NCI-H1694 (cell line): ENCODE measurements around the gene MAST3.
A peak's percentile ranks its signal among the peaks of the same experiment; 100 is the strongest.

Experiments used
- DNase-seq: peaks from one replicate; lab custom pipeline; 2025; lab: John Stamatoyannopoulos, UW

Gene MAST3

DNA sequence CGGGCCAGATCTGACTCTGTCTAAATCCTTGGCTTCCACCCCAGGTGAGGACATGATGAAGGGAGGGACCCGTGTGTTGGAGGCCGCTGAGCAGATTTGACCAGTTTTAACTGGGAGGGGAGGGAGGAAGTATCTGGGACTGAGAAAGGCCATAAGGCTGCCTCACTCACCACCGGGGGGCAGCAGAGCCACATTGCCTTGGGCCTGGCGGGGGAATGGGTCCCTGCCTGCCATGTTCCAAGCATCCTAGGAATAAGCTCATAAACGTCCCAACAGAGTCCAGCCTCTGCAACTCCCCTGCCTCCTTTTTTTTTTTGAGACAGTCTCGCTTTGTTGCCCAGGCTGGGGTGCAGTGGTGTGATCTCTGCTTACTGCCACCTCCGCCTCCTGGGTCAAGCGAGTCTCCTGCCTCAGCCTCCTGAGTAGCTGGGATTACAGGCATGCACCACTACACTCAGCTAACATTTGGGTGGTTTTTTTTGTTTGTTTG, 15.5 kb downstream of the MAST3 start:
- DNase-seq, result peak; percentile 73

DNA sequence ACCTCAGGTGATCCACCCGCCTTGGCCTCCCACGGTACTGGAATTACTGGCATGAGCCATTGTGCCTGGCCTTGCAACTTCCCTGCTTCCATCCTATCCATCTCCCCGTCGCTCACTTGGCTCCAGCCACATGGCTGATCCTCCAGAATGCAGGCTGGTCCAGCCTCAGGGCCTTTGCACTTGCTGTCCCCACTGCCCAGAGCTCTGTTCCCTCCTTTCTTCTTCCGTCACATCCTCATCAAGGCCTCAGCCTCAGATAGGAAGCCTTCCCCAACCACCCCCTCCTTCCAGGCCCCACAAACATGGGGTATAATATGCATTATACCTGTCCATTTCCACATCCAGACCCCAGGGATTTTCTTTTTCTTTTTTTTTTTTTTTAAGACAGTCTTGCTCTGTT, 16.2 kb downstream of the MAST3 start:
- DNase-seq, result no peak

DNA sequence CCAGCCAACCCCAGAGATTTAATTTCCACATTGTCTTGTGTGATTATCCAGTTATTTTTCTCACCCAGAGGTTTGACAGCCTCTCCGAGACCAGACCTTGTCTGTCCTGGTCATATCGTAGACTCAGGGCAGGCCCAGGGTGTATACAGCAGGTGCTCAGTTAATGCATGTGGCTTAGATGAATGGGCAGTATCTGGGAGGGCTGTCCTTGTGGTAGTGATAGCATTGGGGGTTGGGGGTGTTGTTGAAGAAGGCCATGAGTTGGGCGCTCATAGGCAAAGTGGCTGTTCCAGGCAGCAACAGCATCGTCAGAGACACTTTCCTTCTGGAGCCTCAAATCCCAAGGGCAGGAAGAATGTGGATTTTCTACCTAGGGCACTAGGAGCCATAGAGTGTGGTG, 16.9 kb downstream of the MAST3 start:
- DNase-seq, result no peak

DNA sequence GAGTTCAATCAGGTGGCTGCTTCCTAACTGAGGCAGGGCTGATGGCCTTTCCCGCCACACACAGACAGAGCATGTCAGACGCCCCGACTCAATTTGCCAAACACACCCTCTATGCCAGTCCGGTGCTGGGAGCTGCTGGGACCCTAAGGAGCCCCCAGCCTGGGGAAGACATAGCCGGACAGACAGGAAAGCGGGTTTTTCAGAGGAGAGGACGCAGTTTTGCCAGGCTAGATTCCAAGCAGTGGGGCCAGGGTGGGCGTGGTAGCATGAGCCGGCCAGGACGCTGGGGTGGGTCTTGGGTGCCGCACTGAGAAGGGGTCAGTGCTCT, 19.8 kb downstream of the MAST3 start:
- no peak for DNase-seq

DNA sequence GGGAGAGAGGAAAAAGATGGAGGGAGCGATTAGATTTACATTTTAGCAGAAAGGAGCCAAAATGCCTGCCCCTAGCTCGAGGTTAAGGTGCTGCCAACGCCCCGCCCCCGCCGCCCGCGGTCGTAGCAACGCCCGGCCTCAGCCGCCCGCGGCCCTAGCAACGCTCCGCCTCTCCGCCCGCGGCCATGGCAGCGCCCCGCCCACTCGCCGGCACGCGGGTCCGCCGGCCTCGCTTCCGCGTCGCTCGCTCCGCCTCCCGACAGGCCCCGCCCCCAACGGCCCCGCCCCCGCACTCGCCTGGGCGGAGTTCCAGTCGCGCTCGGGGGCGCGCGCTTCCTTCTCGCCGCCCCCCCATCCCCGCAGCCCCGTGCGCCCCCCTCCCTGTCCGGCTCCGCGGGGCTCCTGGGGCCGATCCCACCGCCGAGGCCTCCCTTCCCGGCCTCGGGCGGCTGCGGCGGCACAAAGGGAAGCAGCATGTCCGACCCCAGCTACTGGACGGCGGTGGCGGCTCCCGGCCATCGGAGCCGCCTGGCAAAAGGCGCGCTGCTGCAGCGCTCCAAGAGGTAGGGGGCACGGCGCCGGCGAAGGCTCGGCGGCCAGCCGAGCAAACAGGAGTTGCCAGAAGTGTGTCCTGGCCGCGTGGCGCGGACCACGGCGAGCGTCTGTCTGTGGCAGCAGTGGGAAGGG, 20.3 kb downstream of the MAST3 start:
- peak; percentile 70 for DNase-seq

DNA sequence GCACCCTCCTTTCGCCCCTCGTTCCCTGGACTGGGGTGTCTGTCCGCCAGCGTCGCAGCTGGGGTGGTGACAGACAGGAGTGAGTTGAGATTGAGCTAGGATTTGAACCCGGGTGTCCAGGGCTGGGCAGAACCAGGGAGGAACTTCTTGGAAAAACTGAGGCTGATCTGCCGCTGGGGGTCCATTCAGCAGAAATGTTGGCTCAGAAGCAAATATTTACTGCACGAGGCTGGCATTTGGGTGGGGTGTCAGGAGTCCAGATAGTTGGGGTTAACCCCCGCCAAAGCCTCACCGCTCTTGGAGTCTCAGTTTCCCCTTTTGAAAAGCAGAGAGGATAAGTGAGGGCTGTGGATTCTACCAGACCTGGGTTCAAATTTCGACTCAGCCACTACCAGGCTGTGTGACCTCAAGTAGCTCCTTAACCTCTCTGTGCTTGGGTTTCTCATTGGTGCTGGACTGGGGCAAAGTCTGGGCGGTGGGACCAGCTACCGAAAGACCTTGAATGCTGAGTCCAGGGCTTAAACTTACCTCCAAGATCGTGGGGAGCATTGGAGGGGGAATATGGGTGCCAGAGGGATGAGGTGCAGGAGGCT, 20.9 kb downstream of the MAST3 start:
- DNase-seq, result no peak

DNA sequence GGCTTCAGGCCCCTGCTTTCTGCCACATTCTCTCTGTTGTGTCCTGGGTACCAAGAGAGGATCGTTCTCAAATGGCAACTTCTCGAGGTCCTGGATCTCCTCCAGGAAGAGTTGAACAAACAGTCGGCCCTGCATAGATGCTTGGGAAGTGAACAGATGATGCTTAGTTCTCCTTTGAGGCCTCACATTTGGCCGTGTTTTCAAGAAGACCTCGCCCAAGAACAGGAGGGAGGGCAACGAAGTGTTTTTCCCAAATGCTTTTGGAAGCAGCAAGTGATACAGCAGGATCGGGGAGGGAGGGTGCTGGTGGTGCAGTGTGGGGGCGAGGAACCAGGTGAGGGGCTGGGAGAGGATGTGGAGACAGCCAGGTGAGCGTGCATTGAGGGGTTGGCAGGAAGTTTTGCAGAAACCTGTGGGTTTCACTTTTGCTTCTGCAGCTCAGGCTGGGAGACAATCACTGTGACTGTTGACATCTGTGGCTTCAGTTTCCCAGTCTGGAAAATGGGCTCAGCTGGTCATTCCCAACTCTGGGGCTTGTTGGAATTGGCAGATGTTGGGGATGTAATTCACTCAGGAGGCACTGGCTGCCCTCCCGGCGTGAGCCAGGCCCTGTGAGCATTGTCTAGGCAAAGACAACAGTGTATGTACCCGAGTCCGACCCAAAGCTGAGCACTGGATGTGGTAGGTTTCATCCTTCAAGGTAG, 21.6 kb downstream of the MAST3 start:
- DNase-seq, result no peak

DNA sequence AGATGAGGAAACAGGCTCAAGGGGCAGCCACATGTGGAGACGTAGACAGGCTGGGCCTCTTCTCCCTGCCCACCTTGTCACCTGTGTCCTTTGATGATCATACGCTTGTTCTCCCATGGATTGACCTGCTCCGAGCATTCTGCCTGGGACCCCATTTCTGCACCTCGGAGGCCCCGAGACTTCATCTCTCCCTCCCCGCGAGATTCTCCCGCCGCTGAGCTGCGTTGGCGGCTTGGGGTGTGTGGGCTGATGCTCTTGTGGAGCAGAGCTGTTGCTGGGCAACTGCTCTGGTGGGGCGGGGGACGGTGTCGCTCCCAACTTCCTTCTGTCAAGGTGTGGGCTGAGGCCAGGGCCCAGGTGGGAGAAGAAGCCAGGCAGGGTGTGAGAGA, 22.1 kb downstream of the MAST3 start:
- no peak for DNase-seq

DNA sequence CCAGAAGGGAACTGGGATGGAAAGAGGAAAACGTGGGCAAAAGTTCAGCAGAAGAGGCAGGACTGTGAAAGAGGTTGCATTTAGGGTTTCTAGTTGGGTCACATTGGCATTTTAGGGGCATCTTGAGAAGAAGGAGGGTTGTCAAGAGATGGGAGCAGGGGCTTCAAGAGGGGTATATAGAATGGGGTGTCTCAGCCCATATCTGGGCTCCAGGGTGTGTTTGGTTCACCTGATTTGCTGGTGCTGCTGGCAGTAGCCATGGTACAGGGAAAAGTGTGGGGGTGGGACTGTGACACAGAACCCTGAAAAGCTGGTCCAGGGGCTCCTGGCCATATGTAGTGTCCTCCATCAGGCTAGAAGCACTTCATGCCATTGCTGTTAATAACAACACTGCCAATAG, 22.5 kb downstream of the MAST3 start:
- no peak for DNase-seq

DNA sequence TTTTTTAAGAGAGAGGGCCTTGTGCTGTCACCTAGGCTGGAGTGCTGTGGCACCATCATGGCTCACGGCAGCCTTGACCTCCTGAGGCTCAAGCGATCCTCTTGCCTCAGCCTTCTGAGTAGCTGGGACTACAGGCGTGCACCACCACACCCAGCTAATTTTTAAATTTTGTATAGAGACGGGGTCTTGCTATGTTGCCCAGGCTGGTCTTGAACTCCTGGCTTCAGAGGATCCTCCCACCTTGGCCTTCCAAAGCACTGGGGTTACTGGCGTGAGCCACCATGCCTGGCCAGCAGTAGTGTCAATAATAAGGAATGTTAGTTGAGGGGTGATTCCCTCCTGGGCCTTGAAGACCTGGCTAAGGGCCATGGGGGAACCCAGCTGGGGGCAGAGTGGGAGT, 23.6 kb downstream of the MAST3 start:
- DNase-seq, result no peak

DNA sequence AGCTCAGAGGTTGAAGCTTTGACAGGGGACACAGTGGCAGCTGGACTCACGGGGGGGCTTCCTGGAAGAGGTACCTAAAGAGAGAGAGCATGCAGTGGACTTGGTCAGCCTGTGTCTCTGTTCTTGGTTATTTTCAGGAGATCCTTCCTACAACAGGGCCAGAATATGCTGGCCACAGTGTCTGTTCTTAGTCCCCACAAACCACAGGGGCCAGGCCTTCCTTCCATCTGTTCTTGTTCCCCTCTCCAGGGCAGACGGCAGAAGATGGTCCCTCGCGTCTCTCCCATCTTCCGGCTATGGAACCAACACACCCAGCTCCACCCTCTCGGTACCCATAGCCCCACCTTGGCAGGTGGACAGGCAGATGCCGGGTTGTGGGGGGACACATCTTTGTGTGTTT, 24.8 kb downstream of the MAST3 start:
- DNase-seq, result no peak

DNA sequence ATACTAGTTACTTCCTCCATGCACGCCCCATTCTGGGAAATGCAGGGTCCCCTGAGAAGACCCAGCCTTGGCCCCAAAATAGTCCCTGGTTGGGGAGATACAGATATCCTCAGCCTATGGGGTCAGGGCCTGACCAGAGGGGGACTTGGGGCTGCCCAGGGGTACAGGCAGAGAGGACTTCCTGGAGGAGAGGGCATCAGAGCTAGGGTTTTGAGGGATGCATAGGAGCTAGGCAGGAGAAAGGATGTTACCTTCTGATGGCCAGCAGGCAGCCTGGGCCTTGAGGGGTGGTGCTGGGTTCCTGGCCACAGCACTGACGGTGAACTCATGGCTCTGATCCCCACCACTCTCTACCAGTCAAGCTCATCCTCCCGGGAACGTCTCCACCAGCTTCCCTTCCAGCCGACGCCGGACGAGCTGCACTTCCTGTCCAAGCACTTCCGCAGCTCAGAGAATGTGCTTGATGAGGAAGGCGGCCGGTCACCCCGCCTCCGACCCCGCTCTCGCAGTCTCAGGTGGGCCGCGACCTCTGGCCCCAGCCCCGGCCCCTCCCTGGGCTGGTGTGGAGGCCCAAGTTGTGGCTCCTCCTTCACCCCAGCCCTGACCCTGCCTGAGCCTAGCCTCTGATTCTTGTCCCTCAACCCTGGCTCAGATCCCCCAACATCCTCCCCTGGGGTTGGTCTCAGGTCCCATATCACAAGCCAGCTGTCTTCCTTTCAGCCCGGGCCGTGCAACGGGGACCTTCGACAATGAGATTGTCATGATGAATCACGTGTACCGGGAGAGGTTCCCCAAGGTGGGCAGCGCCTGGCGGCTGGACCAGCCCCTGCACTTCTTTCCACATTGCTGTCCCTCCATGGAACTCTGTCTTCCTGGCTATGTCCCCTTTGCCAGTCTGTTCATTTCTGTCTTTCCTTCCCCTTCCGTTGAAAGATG, 25.6 kb downstream of the MAST3 start:
- DNase-seq, result no peak

DNA sequence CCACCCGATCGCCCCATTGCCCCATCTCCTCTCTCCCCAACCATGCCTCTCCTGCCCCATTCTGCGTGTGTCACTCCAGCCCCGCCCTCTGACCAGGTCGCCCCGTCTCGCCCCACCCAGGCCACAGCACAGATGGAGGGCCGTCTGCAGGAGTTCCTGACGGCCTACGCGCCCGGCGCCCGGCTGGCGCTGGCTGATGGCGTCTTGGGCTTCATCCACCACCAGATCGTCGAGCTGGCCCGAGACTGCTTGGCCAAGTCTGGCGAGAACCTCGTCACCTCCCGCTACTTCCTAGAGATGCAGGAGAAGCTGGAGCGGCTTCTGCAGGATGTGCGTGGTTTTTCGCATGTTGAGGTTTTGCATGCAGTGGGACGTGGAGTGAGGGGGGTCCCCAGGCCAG, 26.2 kb downstream of the MAST3 start:
- DNase-seq, result no peak

DNA sequence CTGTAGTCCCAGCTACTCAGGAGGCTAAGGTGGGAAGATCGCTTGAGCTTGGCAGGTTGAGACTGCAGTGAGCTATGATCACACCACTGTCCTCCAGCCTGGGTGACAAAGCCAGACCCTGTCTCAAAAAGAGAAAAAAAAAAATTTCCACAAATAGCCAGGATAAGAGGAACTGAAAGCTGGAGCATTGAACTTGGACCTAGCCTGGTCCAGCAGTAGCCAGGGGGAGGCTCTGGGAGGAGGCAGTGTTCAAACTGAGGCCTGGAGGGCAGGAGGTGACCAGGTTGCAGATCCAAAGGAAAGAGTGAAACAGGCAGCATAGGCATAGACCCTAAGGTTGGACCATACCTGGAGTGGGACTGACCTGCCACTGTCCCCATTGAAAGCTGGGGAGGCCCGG, 28.5 kb downstream of the MAST3 start:
- DNase-seq, result no peak

DNA sequence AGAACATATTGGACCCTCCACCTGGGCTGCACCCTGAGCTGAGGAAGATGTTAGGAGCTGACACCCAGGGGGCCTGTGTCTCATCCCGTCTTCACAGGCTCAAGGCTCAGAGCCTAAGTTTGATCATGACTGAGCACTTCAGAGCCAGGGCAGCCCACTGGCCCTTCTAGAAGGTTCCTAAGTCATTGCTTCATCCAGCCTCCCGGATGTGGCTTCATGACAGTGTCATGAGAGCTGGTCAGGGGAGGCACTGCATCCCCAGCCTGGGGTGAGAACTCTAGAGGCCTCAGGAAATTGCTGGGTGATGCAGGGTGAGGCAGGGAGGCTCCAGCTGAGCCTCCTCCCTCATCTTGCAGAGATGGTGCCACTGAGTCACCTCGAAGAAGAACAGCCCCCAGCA, 30.5 kb downstream of the MAST3 start:
- DNase-seq, result no peak

DNA sequence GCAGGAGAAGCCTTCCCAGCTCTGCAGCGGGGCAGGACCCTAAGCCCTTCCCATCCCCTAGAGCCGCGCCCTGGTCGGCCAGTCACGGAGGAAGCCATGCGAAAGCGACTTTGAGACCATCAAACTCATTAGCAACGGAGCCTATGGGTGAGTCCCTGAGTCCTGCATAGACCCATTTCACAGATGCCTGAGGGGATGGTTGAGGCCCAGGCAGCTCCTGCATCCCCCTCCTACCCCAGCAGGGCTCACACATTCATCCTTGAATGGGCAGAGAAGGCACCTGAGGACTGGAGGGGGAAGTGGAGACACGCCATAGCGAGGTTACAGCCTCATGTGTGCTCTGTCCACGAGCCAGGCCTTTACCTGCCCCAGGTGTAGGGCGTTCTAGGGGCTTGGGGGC, 31.2 kb downstream of the MAST3 start:
- DNase-seq, result no peak

DNA sequence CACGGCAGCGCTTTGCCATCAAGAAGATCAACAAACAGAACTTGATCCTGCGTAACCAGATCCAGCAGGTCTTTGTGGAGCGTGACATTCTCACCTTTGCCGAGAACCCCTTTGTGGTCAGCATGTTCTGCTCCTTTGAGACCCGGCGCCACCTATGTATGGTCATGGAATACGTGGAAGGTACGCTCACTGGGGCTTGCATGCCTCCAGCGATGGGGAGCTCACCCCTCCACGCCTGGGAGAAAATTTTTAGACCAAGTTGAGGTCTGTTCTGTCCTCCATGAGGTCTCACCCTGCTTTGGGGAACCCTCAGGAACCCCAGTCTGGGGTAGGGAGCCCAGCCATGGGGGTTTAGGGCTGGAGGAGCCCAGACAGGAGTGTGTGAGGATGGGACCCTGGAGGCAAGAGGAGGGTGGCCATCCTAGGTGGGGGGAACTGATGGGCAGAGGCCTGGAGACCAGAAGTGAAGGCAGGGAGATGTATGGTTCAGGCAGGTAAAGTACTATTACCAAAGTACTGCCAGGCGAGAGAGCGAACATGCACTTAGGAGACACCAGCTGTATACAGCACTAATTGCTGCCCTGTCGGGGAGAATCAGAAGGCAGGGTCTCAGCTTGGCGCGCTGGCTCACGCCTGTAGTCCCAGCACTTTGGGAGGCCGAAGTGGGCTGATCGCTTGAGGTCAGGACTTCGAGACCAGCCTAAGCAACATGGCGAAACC, 33.1 kb downstream of the MAST3 start:
- no peak for DNase-seq

DNA sequence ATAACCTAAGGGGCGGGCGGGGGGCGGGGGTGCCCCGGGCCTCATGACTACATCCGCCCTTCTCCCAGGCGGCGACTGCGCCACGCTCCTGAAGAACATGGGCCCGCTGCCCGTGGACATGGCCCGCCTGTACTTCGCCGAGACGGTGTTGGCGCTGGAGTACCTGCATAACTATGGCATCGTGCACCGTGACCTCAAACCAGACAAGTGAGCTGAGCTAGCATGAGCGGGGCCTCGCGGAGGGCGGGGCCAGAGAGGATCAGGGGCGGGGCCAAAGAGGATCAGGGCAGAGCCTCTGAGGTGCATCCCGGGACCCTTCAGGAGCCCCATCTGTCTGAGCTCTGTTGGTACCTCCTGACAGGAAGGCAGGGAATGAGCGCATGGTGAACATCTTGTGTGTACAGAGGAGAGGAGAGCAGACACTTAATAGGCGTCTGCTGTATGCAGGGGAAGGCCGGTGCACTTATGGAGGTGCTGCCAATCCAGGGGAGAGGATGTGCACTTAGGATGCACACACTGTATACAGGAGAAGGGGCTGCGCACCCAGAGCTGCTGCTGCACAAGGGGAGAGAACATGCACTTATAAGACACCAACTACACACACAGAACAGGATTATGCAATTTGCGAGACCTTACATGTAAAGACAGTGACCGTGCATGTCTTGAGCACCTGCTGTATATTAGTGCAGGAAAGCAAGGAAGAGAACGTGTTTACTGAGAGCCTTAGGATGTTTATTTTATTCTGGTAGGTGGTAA, 34.4 kb downstream of the MAST3 start:
- DNase-seq, result no peak

DNA sequence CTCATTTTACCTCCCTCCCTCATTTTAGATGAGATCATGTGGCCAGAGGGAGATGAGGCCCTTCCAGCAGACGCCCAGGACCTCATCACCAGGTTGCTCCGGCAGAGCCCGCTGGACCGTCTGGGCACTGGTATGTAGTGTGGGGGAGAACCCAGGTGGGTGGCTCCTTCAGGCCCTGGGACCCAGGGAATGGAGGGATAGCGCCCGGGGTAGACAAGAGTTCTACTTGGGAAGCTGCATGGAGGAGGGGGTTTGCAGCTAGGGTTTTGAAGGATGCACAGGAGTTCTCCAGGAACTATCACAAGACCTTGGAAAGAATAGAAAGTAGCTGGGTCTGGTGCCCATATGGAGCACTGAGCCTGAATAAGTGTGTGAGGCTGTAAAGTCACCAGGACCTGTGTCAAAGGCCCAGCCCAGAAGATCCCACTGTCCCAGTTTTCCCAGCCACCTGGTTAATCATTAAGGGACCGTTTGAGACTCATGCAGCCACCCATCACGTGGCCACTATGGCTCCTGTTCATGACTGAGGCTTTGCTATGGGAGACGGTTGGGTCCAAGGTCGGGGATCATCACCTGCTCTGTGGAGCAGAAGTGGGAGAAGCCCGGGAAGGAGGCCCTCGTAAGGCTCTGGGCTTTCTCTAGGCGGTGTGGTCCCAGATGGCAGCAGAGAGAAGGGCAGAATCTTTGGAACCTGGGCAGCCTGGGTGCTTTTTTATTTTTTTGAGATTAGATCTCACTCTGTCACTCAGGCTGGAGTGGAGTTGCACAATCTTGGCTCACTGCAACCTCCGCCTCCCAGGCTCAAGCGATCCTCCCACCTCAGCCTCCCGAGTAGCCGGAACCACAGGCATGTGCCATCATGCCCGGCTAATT, 38.4 kb downstream of the MAST3 start:
- no peak for DNase-seq

DNA sequence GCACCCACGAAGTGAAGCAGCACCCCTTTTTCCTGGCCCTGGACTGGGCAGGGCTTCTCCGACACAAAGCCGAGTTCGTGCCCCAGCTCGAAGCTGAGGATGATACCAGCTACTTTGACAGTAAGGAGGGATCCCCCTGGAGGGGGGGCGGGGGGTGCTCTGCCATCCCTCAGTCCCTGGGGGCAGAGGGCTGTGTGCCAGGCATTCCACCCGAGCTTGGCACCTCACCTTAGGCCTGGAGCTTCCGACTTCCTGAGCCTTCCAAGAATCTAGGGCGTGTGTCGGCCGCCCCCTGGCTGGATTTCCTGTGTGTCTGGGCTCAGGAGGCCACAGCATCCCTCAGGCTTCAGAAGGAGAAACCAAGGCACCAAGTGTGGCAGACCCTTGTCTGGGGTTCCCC, 39.7 kb downstream of the MAST3 start:
- no peak for DNase-seq
